SK-N-SH treated with all-trans-retinoic acid at 6 μM for 48 hours (cell line): ENCODE measurements around the gene SNRPB.

Experiments
- ATAC-seq: fragments of 200-7000 bp; cut with Tn5 transposase; 3 replicates; pipeline ENCODE4 v1.9.1; 2020; ENCODE audit warnings: mild to moderate bottlenecking, moderate library complexity
- ARNTL ChIP-seq: fragments of 450-650 bp; formaldehyde crosslinking; IDR thresholded peaks from 2 replicates; pipeline ENCODE4 v1.5.0; 2020; ENCODE audit warnings: low read depth, mild to moderate bottlenecking, moderate library complexity, borderline replicate concordance
- BACH2 ChIP-seq: fragments of 250-450 bp; sonication (Bioruptor Pico); IDR thresholded peaks from 2 replicates; pipeline ENCODE4 v1.9.0; 2021; ENCODE audit warnings: mild to moderate bottlenecking, borderline replicate concordance
- CSDC2 ChIP-seq: fragments of 250-450 bp; sonication (Bioruptor Pico); IDR thresholded peaks from 2 replicates; pipeline ENCODE4 v1.5.0; 2020; ENCODE audit warnings: mild to moderate bottlenecking, moderate library complexity
- ESRRG ChIP-seq: fragments of 250-450 bp; sonication (Bioruptor Pico); IDR thresholded peaks from 2 replicates; pipeline ENCODE4 v1.6.1; 2021; ENCODE audit warnings: mild to moderate bottlenecking
- GLIS3 ChIP-seq: fragments of 250-450 bp; sonication (Bioruptor Pico); IDR thresholded peaks from 2 replicates; pipeline ENCODE4 v1.5.0; 2020; ENCODE audit warnings: mild to moderate bottlenecking, moderate library complexity
- ISL1 ChIP-seq: fragments of 250-450 bp; sonication (Bioruptor Pico); IDR thresholded peaks from 2 replicates; pipeline ENCODE4 v2.1.2; 2022; ENCODE audit warnings: mild to moderate bottlenecking, moderate library complexity
- OSR1 ChIP-seq: fragments of 250-450 bp; sonication (Bioruptor Pico); IDR thresholded peaks from 2 replicates; pipeline ENCODE4 v1.8.0; 2022; ENCODE audit warnings: moderate library complexity, mild to moderate bottlenecking, inconsistent platforms
- POU6F1 ChIP-seq: fragments of 250-450 bp; sonication (Bioruptor Pico); IDR thresholded peaks from 2 replicates; pipeline ENCODE4 v1.8.0; 2021; ENCODE audit warnings: low read depth, mild to moderate bottlenecking, moderate library complexity, borderline replicate concordance
- PPARA ChIP-seq: fragments of 250-450 bp; sonication (Bioruptor Pico); IDR thresholded peaks from 2 replicates; pipeline ENCODE4 v1.5.0; 2020; ENCODE audit warnings: mild to moderate bottlenecking, borderline replicate concordance
- RARB ChIP-seq: fragments of 250-450 bp; sonication (Bioruptor Pico); IDR thresholded peaks from 2 replicates; pipeline ENCODE4 v1.8.0; 2021; ENCODE audit warnings: mild to moderate bottlenecking, moderate library complexity
- SNAI2 ChIP-seq: fragments of 250-450 bp; sonication (Bioruptor Pico); IDR thresholded peaks from 2 replicates; pipeline ENCODE4 v1.5.0; 2020; ENCODE audit warnings: mild to moderate bottlenecking, moderate library complexity
- TCF4 ChIP-seq: fragments of 250-450 bp; sonication (Bioruptor Pico); IDR thresholded peaks from 2 replicates; pipeline ENCODE4 v1.8.0; 2021; ENCODE audit warnings: mild to moderate bottlenecking, moderate library complexity, borderline replicate concordance
- TOX ChIP-seq: fragments of 250-450 bp; sonication (Bioruptor Pico); IDR thresholded peaks from 2 replicates; pipeline ENCODE4 v1.8.0; 2021; ENCODE audit warnings: mild to moderate bottlenecking, moderate library complexity, borderline replicate concordance
- TSHZ2 ChIP-seq: fragments of 250-450 bp; sonication (Bioruptor Pico); IDR thresholded peaks from 2 replicates; pipeline ENCODE4 v1.5.0; 2020; ENCODE audit warnings: mild to moderate bottlenecking, moderate library complexity
- ZC3H10 ChIP-seq: fragments of 250-450 bp; sonication (Bioruptor Pico); IDR thresholded peaks from 2 replicates; pipeline ENCODE4 v1.5.1; 2021; ENCODE audit warnings: mild to moderate bottlenecking, moderate library complexity
- ZFP3 ChIP-seq: fragments of 250-450 bp; sonication (Bioruptor Pico); IDR thresholded peaks from 2 replicates; pipeline ENCODE4 v1.5.0; 2020; ENCODE audit warnings: mild to moderate bottlenecking, moderate library complexity
- ZFP30 ChIP-seq: fragments of 450-650 bp; formaldehyde crosslinking; IDR thresholded peaks from 2 replicates; pipeline ENCODE4 v1.5.0; 2022; ENCODE audit warnings: mild to moderate bottlenecking, moderate library complexity
- ZNF565 ChIP-seq: fragments of 450-650 bp; formaldehyde crosslinking; conservative IDR thresholded peaks from 2 replicates; pipeline ENCODE4 v1.5.0; 2020; ENCODE audit warnings: low read depth, mild to moderate bottlenecking, moderate library complexity
- ZNF70 ChIP-seq: fragments of 450-650 bp; formaldehyde crosslinking; IDR thresholded peaks from 2 replicates; pipeline ENCODE4 v1.5.0; 2020; ENCODE audit warnings: mild to moderate bottlenecking, moderate library complexity
- ZNF8 ChIP-seq: fragments of 450-650 bp; formaldehyde crosslinking; IDR thresholded peaks from 2 replicates; pipeline ENCODE4 v1.5.0; 2020; ENCODE audit warnings: mild to moderate bottlenecking, moderate library complexity
- TF ChIP-seq, protein P1 (sequence below): fragments of 250-450 bp; sonication (Bioruptor Pico); IDR thresholded peaks from 2 replicates; pipeline ENCODE4 v1.8.0; 2020; ENCODE audit warnings: mild to moderate bottlenecking, moderate library complexity, borderline replicate concordance
- TF ChIP-seq, protein P2 (sequence below): fragments of 250-450 bp; sonication (Bioruptor Pico); IDR thresholded peaks from 2 replicates; pipeline ENCODE4 v1.5.1; 2020; ENCODE audit warnings: low read depth, mild to moderate bottlenecking, moderate library complexity
- TF ChIP-seq, protein P3 (sequence below): fragments of 250-450 bp; sonication (Bioruptor Pico); IDR thresholded peaks from 2 replicates; pipeline ENCODE4 v1.5.1; 2021; ENCODE audit warnings: mild to moderate bottlenecking, moderate library complexity

Gene SNRPB

DNA sequence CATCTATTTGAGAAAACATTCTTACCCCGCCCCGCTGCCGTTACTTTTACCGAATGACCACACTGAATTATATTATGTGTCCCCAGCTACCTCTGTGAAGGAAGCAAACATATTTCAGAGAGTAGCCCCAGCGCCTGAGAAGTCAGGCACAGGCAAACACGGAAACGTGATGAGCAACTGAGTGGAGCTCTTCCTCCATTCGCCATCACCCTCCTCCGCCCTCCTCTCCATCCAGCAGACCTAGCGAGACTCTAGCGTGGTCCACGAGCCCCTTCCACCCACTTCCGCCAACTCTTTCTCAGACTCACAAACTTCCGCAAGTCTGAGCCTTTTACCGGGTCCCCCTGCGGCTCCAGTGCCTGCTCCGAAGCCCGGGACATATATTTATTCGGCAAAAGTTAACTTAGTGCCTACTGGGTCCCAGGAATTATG is 582 bp downstream of the SNRPB start:
- peak; percentile 66 for ATAC-seq
- no peak for TF ChIP-seq CSDC2 (CRISPR knock-in tag)

DNA sequence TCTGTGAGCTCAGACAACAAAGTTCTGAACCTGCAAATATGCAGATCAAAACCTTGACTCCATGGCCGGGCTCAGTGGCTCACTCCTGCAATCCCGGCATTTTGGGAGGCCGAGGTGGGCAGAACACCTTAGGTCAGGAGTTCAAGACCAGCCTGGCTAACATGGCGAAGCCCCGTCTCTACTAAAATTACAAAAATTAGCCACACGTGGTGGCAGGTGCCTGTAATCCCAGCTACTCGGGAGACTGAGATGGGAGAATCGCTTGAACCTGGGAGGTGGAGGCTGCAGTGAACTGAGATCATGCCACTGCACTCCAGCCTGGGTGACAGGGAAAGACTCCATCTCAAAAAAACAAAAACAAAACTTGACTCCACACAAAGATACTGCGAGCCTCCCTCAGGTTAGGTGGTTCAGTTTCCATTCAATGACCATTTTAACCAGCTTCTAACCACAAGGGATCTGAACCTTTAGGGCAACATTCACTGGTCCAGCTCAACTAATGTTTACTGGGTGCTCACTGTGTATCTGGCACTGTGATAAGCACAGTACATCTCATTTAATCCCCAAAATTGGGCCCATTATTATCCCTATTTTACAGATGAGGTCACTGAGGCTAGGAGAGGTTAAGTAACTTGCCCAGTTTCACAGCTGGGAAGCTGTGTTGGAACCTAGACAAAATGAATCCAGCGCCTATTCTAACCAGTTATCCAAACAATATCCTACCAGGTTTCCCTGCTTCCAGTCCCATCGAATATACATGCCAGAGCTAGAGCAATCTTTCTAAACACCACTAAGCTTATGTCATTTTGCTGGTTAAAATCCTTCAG is 1.8 kb downstream of the SNRPB start:
- no peak for ATAC-seq
- TF ChIP-seq, protein P1, sequence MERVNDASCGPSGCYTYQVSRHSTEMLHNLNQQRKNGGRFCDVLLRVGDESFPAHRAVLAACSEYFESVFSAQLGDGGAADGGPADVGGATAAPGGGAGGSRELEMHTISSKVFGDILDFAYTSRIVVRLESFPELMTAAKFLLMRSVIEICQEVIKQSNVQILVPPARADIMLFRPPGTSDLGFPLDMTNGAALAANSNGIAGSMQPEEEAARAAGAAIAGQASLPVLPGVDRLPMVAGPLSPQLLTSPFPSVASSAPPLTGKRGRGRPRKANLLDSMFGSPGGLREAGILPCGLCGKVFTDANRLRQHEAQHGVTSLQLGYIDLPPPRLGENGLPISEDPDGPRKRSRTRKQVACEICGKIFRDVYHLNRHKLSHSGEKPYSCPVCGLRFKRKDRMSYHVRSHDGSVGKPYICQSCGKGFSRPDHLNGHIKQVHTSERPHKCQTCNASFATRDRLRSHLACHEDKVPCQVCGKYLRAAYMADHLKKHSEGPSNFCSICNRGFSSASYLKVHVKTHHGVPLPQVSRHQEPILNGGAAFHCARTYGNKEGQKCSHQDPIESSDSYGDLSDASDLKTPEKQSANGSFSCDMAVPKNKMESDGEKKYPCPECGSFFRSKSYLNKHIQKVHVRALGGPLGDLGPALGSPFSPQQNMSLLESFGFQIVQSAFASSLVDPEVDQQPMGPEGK (CRISPR knock-in tag) = no peak
- TF ChIP-seq ZFP3 (CRISPR knock-in tag) (no peak), ZC3H10 (CRISPR knock-in tag) (no peak), SNAI2 (no peak), ZFP30 (CRISPR knock-in tag) (no peak), CSDC2 (CRISPR knock-in tag) (no peak), ZNF8 (CRISPR knock-in tag) (no peak), ISL1 (CRISPR knock-in tag) (no peak), ZNF70 (CRISPR knock-in tag) (no peak), ARNTL (CRISPR knock-in tag) (no peak), GLIS3 (CRISPR knock-in tag) (no peak), BACH2 (CRISPR knock-in tag) (no peak), RARB (CRISPR knock-in tag) (no peak), ESRRG (CRISPR knock-in tag) (no peak), ZNF565 (no peak), PPARA (CRISPR knock-in tag) (no peak), POU6F1 (CRISPR knock-in tag) (no peak)
- TF ChIP-seq, protein P2, sequence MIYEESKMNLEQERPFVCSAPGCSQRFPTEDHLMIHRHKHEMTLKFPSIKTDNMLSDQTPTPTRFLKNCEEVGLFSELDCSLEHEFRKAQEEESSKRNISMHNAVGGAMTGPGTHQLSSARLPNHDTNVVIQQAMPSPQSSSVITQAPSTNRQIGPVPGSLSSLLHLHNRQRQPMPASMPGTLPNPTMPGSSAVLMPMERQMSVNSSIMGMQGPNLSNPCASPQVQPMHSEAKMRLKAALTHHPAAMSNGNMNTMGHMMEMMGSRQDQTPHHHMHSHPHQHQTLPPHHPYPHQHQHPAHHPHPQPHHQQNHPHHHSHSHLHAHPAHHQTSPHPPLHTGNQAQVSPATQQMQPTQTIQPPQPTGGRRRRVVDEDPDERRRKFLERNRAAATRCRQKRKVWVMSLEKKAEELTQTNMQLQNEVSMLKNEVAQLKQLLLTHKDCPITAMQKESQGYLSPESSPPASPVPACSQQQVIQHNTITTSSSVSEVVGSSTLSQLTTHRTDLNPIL (CRISPR knock-in tag) = no peak
- TF ChIP-seq, protein P3, sequence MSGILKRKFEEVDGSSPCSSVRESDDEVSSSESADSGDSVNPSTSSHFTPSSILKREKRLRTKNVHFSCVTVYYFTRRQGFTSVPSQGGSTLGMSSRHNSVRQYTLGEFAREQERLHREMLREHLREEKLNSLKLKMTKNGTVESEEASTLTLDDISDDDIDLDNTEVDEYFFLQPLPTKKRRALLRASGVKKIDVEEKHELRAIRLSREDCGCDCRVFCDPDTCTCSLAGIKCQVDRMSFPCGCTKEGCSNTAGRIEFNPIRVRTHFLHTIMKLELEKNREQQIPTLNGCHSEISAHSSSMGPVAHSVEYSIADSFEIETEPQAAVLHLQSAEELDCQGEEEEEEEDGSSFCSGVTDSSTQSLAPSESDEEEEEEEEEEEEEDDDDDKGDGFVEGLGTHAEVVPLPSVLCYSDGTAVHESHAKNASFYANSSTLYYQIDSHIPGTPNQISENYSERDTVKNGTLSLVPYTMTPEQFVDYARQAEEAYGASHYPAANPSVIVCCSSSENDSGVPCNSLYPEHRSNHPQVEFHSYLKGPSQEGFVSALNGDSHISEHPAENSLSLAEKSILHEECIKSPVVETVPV (CRISPR knock-in tag) = no peak

DNA sequence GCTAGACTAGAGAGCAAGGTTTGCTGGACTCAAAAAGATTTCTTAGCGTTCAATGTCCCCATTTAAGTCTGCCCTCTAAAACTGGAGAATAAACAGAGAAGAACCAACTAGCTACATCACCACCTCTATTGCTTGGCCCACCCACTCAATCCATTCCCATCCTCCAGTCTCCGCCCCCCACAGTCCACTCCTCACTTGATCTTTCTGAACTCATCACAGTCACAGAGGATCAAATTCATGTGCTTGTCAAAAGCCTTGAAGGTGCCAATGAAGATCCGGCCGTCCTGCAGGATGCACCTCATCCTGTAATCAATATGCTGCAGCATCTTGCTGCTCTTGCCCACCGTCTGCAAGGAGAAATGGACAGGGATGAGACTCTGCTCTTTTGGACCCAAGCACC is 3.2 kb downstream of the SNRPB start:
- no peak for ATAC-seq
- no peak for TF ChIP-seq ZFP3 (CRISPR knock-in tag)
- TF ChIP-seq ARNTL (CRISPR knock-in tag) = no peak
- no peak for TF ChIP-seq ISL1 (CRISPR knock-in tag)
- TF ChIP-seq TOX (CRISPR knock-in tag) = no peak
- TF ChIP-seq PPARA (CRISPR knock-in tag) = no peak
- no peak for TF ChIP-seq GLIS3 (CRISPR knock-in tag)
- no peak for TF ChIP-seq ZFP30 (CRISPR knock-in tag)
- no peak for TF ChIP-seq ESRRG (CRISPR knock-in tag)
- TF ChIP-seq OSR1 (CRISPR knock-in tag) = no peak
- TF ChIP-seq ZC3H10 (CRISPR knock-in tag) = no peak
- no peak for TF ChIP-seq TSHZ2 (CRISPR knock-in tag)
- TF ChIP-seq, protein P3 (CRISPR knock-in tag) = no peak
- TF ChIP-seq BACH2 (CRISPR knock-in tag) = no peak
- TF ChIP-seq TCF4 = no peak
- TF ChIP-seq, protein P1 (CRISPR knock-in tag) = no peak
- no peak for TF ChIP-seq ZNF70 (CRISPR knock-in tag)
- no peak for TF ChIP-seq RARB (CRISPR knock-in tag)
- no peak for TF ChIP-seq CSDC2 (CRISPR knock-in tag)
